HG02938 (cell line): ENCODE results near the gene GFOD1.
"Not testable (repeated sequence)": the region's sequence is repeated elsewhere in the genome, so short reads cannot be mapped to it uniquely, and the experiment has no call there.

Experiments
- ATAC-seq: cut with Tn5 transposase; IDR thresholded peaks from one replicate; pipeline ENCODE4 v1.9.1; 2021; ENCODE audit warnings: mild to moderate bottlenecking, moderate library complexity; ENCODE audit not compliant: unreplicated experiment

The GFOD1 gene

DNA sequence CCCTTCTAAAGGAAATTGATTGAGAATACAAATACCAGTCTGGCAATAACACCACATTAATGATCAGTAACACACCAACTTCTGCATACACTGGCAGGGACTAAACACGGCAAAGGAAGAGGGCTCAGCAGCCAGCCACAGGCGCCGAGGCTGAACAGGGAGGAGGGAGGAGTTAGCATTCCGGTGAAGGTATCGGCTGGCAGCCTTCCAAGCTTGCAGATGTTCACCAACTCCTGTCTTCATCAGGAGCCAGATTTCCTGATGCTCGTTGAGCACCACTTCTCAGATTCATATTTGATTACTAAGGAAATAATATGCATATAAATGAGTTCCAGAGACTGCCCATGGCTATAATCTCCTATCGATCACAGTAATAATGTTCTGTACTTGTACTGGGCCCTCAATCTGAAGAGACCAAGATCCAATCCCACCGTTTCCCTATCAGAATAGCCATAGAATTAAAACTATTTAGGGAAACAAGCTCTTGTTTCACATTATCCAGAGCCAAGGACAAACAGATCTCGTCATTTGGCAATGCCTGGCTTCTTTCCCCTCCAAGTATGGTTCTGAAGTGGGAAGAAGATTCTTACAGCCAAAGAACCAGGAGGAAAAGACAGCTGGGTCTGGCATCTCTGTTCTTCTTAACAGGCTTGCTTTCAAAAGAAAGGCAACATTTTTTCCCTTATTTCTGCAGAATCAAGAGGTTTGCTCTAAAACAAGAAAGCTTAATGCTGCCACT is 42.2 kb downstream of the GFOD1 start:
- no peak for ATAC-seq

DNA sequence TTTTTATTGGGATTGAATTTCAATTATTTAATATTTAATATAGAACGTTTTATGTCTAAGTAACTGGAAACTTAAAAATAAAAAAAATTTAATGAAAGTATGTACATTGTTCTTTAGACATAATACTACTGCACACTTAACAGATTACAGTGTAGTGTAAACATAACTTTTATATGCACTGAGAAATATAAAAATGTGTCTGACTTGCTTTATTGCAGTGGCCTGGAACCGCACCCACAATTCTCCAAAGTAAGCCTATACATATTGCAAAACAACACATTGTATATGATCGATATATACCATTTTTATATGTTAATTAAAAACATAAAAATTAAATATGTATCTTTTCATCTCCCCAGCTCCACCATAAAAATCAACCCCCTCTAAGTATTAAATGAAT is 42.8 kb downstream of the GFOD1 start:
- no peak for ATAC-seq

DNA sequence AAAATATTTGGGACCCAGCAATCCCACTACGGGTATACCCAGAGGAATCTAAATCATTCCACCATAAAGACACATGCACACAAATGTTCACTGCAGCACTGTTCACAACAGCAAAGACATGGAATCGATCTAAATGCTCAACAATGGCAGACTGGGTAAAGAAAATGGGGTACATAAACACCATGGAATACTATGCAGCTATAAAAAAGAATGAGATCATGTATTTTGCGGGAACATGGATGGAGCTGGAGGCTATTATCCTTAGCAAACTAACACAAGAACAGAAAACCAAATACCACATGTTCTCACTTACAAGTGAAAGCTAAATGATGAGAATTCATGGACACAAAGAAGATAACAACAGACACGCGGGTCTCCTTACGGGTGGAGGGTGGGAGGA is 43.4 kb downstream of the GFOD1 start:
- ATAC-seq, result not testable (repeated sequence)

DNA sequence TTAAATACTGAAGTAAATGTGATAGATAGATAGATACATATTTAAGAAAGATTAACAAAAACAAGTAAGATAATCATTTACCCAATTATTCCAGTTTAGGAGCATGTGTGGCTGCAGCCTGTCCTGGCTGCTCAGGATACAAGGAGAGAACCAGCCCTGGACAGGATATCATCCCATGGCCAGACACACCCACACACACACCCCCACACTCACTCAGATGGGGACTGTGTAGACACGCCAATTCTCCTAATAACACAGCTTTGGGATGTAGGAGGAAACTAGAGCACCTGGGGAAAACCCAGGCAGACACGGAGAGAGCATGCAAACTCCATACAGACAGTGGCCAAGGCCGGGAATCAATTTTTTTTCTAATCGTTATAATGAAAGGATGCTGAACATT is 45.6 kb downstream of the GFOD1 start:
- no peak for ATAC-seq

DNA sequence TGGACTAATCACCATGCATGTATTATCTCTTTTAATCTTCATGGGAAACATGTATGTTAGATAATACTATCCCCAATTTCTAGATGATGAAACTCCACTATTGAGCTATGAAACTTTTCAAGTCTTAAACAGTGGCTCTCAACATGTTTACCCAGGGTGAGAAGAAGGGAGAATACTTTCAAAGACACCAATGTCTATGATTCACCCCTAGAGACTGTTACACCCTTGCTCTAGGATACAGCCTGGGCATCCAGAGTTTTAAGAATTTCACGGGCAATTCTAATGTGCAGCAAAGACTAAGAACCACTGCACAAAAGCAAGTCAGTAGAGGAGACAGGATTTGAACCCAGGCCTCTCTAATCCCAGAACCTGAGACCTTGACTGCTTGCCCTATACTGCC is 47.8 kb downstream of the GFOD1 start:
- no peak for ATAC-seq

DNA sequence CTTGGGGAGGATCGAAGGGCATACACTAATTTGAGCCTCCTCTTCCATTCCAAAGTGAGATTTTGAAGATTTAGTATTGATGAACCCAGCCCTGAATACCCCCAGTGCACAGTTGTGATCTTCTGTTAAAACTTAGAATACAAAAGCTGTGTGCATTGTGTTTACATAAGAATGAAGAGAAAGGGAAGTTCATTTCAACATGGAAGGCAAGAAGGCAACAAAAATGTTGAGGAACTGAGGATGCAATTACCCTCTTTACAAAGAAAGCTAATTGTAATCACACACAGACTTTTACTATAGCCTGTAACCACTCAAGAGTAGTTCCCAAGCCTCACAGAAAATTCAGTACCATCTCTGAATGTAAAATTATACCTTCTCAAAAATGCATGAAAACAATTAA is 49.3 kb downstream of the GFOD1 start:
- ATAC-seq, result no peak

DNA sequence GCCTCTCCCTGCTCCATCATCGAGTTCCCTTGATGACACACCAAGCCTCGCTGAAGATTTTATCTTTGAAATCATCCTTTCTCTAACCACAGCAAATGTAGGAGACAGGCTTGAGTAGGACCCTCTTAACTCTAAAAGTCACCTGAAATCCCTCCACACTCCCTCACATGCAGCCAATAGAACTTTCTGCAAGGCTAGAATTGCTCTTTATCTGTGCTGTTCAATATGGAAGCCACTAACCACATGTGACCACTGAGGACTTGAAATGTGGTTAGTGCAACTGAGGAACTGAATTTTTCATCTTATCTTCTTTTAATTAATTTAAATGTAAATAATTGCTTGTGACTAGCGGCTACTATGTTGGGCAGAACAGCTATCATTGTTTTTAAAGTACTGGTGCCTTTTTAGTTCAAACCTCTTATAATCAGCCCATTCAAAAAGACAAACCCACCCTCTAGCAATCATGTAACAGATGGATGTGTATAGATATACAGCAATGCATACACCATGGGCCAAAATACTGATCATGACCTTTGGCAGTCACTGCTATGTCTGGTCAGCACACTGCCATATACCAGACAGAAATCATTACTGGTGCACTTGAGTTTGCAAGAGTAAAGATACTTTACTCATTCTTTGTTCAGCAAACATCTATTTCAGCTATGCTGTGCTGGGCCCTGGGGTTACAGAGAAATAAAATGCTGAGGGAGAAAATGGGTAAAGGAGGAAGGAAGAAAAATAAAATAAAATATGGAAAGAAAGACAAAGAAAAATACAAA is 50.0 kb downstream of the GFOD1 start:
- ATAC-seq, result no peak

DNA sequence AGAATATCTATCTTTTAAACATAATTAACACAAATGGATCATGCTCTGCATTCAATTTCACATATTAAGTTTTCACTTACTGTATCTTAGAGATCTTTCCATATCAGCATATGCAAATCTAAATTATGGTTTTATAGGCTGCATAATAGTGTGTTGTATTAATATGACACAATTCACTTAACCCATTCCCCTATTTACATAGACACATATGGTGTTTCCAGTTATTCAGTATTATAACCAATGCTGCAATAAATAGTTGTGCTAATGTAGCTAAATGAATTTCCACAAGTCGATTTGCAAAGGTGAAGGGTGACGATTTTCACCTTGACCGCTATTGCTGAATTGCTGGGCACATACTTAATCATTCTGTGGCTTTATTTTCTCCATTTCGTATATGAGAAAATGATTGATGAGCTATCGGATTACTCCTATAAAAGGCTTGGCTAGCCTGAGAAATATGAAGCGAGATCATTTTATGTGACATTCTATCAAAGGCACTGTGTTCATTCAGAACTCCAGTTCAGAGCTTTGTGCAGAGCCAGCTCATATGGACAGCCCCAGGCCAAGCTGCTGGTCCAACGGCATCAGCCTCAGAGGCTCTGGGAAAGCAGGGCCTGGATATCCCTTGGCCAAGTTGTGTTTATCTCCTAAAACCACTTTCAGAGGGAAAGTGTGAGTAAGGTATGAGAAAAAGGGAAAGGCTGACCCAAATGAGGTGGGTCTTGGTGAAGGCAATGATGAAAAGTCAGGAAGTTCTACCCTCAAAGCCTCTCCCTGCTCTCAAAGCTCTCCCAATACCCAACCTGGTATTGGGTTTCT is 50.8 kb downstream of the GFOD1 start:
- ATAC-seq, result no peak

DNA sequence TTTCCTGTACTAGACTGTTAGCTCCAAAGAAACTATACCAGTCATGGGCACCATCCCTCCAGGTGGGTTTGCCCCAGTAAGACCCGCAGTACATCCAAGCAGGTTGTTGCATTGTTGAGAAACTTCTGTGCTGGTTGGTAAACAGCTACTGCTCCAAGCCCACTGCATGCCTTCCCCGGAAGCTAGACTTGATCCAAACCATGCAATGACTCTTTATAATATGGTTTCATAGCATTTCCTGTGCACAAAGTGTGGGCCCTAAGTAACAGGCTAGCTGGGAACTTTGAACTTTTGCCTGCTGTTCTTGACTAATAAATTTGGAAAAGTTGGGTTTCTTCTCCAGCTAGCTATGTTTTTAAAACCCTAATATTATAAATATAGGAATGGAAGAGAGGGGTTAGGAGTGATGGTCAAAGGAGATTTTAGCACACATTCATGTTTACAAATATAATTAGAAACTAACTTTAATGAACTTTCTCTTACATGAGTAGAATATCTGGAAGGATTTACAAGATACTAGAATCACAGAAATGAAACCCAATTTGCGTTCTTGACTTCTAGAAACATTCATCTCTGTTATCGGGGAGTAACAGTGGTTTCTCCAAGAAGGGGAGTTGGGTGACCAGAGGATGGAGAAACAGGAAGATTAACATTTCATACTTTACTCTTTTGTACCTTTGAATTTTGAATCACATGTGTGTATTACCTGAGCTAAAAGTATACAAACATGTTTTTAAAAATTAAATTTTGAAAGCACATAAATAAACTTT is 51.7 kb downstream of the GFOD1 start:
- no peak for ATAC-seq

DNA sequence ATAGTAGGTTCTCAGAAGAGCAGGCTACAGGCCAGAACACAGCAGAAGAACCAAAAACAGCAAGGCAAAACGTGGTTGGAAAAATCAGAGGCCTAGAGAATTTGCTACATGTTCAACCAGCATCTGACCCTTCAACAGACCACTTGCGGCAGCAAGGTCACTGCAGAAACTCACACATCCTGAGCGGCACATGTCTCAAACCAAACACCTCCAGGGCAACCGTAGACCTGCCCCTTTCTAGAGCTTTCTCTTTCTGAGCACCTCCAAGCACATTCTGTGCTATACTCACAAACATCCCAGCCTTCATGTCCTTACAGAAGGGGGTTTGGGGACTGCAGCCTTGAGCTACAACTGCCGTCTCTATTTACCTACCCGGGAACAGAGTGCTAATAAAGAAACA is 52.6 kb downstream of the GFOD1 start:
- ATAC-seq, result no peak

DNA sequence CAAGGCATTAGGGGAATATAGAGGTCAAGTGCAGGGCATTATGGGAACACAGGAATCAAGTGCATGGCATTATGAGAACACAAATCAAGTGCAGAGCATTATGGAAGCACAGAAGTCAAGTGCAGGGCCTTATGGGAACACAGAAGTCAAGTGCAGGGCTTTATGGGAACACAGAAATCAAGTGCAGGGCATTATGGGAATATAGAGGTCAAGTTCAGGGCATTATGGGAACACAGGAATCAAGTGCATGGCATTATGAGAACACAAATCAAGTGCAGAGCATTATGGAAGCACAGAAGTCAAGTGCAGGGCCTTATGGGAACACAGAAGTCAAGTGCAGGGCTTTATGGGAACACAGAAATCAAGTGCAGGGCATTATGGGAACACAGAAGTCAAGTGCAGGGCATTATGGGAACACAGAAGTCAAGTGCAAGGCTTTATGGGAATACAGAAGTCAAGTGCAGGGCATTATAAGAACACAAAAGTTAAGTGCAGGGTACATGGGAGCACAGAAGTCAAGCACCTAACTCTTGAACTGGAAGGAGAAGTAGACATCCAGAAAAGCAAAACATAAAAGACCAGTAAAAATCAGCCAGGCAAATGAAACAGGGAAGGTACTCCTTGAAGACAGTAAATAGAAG is 53.1 kb downstream of the GFOD1 start:
- not testable (repeated sequence) for ATAC-seq

DNA sequence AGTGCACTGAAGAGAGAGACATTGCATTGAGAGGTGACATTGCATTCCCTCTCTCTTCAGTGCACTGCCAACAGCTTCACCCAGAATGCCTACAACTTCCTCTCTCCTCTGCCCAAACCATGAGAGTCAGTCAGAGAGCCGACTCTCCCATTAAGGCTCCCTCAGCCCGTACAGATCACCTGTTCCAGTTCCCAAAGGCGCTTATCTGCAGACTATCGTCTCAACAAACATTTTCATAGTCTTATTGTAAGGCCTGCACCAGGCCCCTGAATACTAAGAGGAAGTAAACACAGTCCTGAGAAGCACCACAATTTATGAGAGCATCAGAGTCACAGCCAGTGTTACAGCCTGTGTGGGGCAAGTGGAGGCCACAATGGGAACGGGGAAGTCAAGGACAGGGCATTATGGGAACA is 53.7 kb downstream of the GFOD1 start:
- no peak for ATAC-seq

DNA sequence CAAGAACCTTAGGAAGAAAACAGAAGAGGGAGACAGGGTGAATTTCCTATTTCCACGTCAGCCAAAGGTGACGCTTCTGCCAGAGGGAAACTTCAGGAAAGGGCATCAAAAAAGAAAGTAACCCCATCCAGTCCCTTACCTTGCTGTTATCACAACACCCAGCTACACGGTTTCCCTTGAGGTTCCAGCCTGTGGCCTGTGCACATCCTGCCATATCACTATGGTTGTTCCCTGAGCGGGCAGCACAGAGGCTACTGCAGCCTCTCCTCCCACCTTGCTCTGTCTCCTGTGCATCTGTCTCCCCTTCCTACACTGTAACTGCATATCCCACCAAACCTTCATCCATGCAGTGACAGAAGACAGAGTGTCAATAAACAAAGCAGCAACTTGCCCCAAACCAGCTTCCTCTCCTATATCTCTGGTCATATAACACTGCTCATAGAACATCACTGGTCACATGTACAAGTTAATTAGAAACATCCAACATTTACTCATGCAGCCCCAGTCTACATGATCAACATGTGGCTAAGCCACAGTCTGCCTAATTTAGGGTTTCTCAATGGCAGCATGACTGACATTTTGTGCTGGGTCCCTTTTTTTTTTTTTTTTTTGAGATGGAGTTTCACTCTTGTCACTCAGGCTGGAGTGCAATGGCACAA is 54.7 kb downstream of the GFOD1 start:
- ATAC-seq, result no peak

DNA sequence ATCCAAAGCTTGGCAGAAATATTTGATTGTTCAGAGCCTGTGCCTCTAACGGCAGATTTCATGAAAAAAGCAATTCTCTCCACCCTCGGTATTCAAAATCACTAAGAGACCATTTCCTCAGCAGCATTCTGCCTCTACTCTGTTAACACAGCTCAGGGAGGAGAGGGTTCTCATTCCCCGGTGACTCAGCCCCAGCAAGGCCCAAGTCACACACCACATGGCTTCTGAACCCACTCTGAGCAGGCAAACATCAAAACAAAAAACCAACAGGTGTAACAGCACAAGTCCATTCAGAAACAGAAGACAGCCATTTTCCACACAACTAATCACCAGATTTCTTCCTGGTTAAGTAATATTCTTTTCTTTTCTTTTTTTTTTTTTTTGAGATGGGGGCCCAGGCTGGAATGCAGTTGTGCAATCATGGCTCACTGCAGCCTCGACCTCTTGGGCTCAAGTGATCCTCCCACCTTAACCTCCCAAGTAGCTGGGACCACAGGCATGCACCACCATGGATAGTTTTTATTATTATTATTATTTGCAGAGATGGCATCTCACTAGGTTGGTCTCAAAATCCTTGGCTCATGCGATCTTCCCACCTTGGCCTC is 55.4 kb downstream of the GFOD1 start:
- no peak for ATAC-seq

DNA sequence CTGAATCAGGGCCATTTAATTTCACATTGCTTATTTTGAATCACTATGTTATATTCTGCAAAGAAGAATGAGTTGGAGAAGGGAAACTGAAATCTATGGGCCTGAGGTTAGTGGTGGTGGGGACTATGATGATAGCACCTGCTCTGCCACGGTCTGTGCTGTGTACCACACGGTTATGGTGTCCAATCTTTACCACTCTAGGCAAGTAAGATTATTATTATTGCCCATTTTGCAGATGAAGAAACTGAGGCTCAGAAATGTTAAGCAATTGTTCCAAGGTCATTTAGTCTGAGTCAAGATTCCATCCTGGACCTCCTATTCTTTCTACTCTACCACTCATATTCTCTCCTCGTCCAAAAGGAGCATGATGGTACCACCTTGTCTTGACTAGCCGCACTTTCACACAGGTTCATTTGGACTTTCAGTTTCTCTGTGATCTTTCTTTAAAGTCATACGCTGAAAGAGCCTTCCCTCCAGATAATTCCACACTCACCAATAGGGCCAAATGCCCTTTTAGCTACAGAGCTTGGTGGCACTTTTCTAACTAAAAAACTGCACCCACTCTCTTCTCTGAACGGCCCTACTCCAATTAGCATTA is 56.2 kb downstream of the GFOD1 start:
- no peak for ATAC-seq

DNA sequence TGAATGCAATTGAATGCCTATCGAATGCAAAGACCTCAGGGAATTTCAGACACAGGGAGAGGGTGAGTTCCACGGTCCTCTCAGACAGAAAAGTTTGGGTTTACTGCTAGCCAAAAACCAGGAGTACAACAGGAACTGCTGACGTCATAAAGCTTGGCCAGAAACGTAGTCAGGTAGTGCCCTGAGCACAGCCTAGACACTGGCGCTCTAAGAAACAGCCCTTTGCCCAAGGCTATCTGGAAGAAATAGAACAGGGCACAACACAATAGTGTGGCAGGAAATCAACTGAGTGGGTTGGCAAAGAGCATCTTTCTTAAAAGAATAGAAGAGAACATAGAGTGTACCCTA is 58.0 kb downstream of the GFOD1 start:
- ATAC-seq, result no peak

DNA sequence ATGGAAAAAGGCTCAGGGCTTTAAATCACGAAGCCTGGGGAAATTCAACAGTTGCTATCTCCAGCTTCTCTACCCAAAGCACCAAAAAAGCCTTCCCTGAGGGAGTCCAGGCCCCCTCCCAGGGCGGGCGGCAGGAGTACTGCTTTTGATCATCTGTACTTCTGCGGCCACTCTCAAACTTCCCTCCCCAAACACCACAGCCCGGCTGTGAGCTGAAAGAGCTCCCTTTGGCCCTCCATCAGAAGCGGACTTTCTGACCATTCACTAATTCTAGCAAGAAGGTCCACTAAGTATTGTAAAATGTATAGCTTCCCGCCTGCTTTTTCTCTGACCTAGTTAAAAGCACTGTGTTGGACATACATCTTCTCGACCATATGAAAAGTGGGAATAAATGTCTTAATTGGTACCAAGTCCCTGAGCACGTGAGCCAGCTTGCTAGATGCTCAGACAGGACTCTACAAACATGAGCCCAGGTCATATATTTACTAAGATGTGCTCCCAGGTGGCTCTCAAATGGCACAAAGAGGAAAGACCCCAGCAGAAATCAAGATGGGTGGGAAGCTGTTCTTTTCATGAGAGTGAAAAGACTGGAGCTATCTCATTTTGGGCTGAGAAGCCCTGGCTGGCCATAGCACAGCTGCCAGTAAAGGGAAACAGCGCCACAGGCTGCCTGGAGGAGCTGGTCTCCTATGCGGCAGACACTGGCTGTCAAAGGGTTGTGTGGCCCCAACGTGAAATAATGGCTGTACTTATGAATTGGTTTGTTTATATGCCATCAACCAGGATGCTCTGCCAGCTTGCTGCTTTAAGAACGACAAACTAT is 58.6 kb downstream of the GFOD1 start:
- peak; percentile 17 for ATAC-seq
